Measurements from ENCODE around the gene TYSND1. TPM values are rescaled to one million over a fixed set of nuclear protein-coding genes. Genes with fewer than 3 reads are reported as not detected.
A peak's percentile ranks its signal among the peaks of the same experiment; 100 is the strongest.

The TYSND1 gene
- total and polyA plus RNA-seq, 2 of the 13 experiments (the other 11 are each of a cell fraction or from before 2014, with no cell fraction given) = 3.3 to 8.9 TPM

DNA sequence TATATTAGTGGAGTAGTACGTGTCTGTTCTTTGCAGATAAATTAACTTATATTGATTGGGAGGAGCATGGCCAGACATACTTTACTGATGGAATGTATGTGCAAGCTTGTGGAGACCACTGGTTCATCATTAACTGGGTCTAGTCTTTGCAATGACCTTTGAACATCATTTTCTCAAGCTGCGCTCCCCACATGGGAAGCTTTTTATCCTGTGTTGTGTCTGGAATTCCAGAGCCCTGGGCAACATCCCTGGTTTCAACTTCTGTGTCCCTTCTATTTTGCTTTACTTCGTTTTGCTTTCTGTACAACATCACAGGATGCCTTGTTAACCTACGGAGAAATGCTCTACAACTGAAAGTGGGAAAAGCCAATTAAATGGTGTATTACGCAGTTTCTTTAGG lies 55.5 kb downstream of the TYSND1 start (continued):
- TF ChIP-seq, protein P1, sequence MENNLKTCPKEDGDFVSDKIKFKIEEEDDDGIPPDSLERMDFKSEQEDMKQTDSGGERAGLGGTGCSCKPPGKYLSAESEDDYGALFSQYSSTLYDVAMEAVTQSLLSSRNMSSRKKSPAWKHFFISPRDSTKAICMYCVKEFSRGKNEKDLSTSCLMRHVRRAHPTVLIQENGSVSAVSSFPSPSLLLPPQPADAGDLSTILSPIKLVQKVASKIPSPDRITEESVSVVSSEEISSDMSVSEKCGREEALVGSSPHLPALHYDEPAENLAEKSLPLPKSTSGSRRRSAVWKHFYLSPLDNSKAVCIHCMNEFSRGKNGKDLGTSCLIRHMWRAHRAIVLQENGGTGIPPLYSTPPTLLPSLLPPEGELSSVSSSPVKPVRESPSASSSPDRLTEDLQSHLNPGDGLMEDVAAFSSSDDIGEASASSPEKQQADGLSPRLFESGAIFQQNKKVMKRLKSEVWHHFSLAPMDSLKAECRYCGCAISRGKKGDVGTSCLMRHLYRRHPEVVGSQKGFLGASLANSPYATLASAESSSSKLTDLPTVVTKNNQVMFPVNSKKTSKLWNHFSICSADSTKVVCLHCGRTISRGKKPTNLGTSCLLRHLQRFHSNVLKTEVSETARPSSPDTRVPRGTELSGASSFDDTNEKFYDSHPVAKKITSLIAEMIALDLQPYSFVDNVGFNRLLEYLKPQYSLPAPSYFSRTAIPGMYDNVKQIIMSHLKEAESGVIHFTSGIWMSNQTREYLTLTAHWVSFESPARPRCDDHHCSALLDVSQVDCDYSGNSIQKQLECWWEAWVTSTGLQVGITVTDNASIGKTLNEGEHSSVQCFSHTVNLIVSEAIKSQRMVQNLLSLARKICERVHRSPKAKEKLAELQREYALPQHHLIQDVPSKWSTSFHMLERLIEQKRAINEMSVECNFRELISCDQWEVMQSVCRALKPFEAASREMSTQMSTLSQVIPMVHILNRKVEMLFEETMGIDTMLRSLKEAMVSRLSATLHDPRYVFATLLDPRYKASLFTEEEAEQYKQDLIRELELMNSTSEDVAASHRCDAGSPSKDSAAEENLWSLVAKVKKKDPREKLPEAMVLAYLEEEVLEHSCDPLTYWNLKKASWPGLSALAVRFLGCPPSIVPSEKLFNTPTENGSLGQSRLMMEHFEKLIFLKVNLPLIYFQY (CRISPR knock-in tag; IDR thresholded peaks at IDR 0.05; ENCODE audit: borderline replicate concordance) = peak; percentile 55; the same call in 1 of the 2 replicates
- TF ChIP-seq ZNF160 (CRISPR knock-in tag; IDR thresholded peaks at IDR 0.05) (no peak), SAP130 (CRISPR knock-in tag; IDR thresholded peaks at IDR 0.05; ENCODE audit: low read depth) (peak; percentile 91), NR2F6 (IDR thresholded peaks at IDR 0.05) (0 out of 2 replicates have a peak, but pooled peaks have one; percentile 9), NR2F6 (CRISPR knock-in tag; IDR thresholded peaks at IDR 0.05) (peak; percentile 57; the same call in 1 of the 2 replicates), FOXP1 (IDR thresholded peaks at IDR 0.05) (0 out of 2 replicates have a peak, but pooled peaks have one; percentile 46), FOXP1 (CRISPR knock-in tag; IDR thresholded peaks at IDR 0.05) (peak; percentile 66), MED1 (CRISPR knock-in tag; IDR thresholded peaks at IDR 0.05) (peak; percentile 90), HOXA3 (CRISPR knock-in tag; IDR thresholded peaks at IDR 0.05) (peak; percentile 38; the same call in 1 of the 2 replicates), CHD4 (IDR thresholded peaks at IDR 0.05; ENCODE audit: borderline replicate concordance, low read length) (no peak), ELF1 (CRISPR knock-in tag; IDR thresholded peaks at IDR 0.05) (no peak; the same call in 1 of the 2 replicates), CREM (IDR thresholded peaks at IDR 0.05) (peak; percentile 77), CREM (CRISPR knock-in tag; IDR thresholded peaks at IDR 0.05) (no peak), ZNF7 (CRISPR knock-in tag; IDR thresholded peaks at IDR 0.05) (no peak)

Data from HepG2 (cell line).